ENCODE measurements around the gene KLHL36.
"Not testable (repeated sequence)": the region's sequence is repeated elsewhere in the genome, so short reads cannot be mapped to it uniquely, and the experiment has no call there.

The KLHL36 gene

GRCh38 chr16:84673561-84673960 lies 25.2 kb downstream of the KLHL36 start:
- no peak for DNase-seq

GRCh38 chr16:84675423-84675822 lies 27.1 kb downstream of the KLHL36 start:
- no peak for DNase-seq

- DNase-seq: no peak
These were observed 27.6 kb downstream of the KLHL36 start for GRCh38 chr16:84675884-84676283.

GRCh38 chr16:84677017-84677803 lies 28.9 kb downstream of the KLHL36 start:
- DNase-seq: no peak

GRCh38 chr16:84677849-84678248 lies 29.5 kb downstream of the KLHL36 start:
- DNase-seq: no peak

- DNase-seq: no peak
These were observed 30.2 kb downstream of the KLHL36 start for GRCh38 chr16:84678541-84678940.

- DNase-seq: no peak
These were observed 32.0 kb downstream of the KLHL36 start for GRCh38 chr16:84680165-84680842.

GRCh38 chr16:84680843-84681629 lies 32.7 kb downstream of the KLHL36 start:
- DNase-seq: no peak

- no peak for DNase-seq
These were observed 35.6 kb downstream of the KLHL36 start for GRCh38 chr16:84683691-84684591.

GRCh38 chr16:84684592-84684965 lies 36.3 kb downstream of the KLHL36 start:
- no peak for DNase-seq

- no peak for DNase-seq
These were observed 36.9 kb downstream of the KLHL36 start for GRCh38 chr16:84685210-84685609.

GRCh38 chr16:84686707-84687298 lies 38.5 kb downstream of the KLHL36 start:
- DNase-seq: no peak

- peak; percentile 89 for DNase-seq
These were observed 39.4 kb downstream of the KLHL36 start for GRCh38 chr16:84687715-84688114.

- not testable (repeated sequence) for DNase-seq
These were observed 39.9 kb downstream of the KLHL36 start for GRCh38 chr16:84688163-84688562.

- DNase-seq: no peak
These were observed 40.8 kb downstream of the KLHL36 start for GRCh38 chr16:84689111-84689510.

- DNase-seq: no peak
These were observed 41.9 kb downstream of the KLHL36 start for GRCh38 chr16:84690088-84690819.

- DNase-seq: peak; percentile 56
These were observed 44.3 kb downstream of the KLHL36 start for GRCh38 chr16:84692451-84693214.

GRCh38 chr16:84693869-84694268 lies 45.6 kb downstream of the KLHL36 start:
- DNase-seq: not testable (repeated sequence)

GRCh38 chr16:84694980-84695379 lies 46.7 kb downstream of the KLHL36 start:
- DNase-seq: no peak

- no peak for DNase-seq
These were observed 50.9 kb downstream of the KLHL36 start for GRCh38 chr16:84699147-84699711.

All from suppressor macrophage treated with lipopolysaccharide for 4 hours (primary cell).